Measurements from ENCODE around the gene FBXO17. TPM values are rescaled to one million over a fixed set of nuclear protein-coding genes. Genes with fewer than 3 reads are reported as not detected.
A peak's percentile ranks its signal among the peaks of the same experiment; 100 is the strongest.

The FBXO17 gene
- total RNA-seq, 4 donors from 2014 or later: 31.2 to 43.6 (median 38.2) TPM

- ATAC-seq (ENCODE audit: low FRiP score): peak; percentile 28
- no peak for TF ChIP-seq CTCF (IDR thresholded peaks at IDR 0.05)
Observed at GRCh38 chr19:38952395-38953165, 23.0 kb downstream of the FBXO17 start.

GRCh38 chr19:38951187-38951586 lies 24.4 kb downstream of the FBXO17 start:
- ATAC-seq (ENCODE audit: low FRiP score): no peak
- TF ChIP-seq CTCF (IDR thresholded peaks at IDR 0.05): no peak
- no peak for DNase-seq (ENCODE audit: low spot score)

More at GRCh38 chr19:38952395-38953165, 23.0 kb downstream of the FBXO17 start:
- no peak for DNase-seq (ENCODE audit: low spot score)

DNA sequence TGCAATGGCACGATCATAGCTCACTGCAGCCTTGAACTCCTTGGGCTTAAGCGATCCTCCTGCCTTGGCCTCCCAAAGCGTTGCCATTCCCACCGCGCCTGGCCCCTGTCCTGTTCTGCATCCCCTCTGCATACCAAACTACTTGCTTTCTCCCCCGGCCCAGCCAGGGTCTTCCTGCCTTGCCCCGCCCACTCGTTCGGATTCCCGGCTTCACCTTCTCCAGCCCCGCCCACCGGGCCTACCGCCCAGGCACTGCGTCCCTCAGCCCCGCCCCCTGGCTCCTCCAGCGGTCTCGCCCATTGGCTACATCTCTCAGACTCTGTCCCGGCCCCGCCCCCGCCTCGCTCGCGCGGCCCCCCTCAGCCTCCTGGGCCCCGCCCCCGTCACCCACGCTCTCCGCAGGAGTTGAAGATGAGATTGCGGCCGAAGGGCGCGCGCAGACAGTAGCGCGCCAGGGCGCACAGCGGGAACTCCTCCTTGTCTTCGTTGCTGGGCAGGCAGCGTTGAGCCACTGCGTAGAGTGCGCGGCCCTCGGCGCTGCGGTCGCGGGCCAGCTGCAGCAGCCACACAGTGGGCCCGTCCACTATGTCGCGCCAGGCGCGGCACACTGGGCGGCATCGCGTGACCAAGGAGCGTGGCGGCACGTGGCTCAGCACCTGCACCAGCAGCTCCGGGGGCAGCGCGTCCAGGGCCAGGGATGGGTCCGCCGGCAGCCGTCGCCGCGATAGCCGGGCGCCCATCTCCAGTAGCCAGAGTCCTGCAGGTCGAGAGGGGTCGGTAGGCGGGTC lies 25.8 kb downstream of the FBXO17 start:
- no peak for TF ChIP-seq CTCF (IDR thresholded peaks at IDR 0.05)
- peak; percentile 88 for ATAC-seq (ENCODE audit: low FRiP score)

GRCh38 chr19:38946229-38947010 lies 29.1 kb downstream of the FBXO17 start:
- DNase-seq (ENCODE audit: low spot score) (no peak), ATAC-seq (ENCODE audit: low FRiP score) (no peak)
- no peak for TF ChIP-seq CTCF (IDR thresholded peaks at IDR 0.05)

More for the DNA sequence above, 25.8 kb downstream of the FBXO17 start:
- DNase-seq (ENCODE audit: low spot score): peak; percentile 71

- no peak for DNase-seq (ENCODE audit: low spot score)
- ATAC-seq (ENCODE audit: low FRiP score): no peak
Observed at GRCh38 chr19:38945562-38946228, 29.8 kb downstream of the FBXO17 start.

More at GRCh38 chr19:38945562-38946228, 29.8 kb downstream of the FBXO17 start:
- no peak for TF ChIP-seq CTCF (IDR thresholded peaks at IDR 0.05)

All from omental fat pad (tissue), 4 donors.